ENCODE measurements around the gene SPOCK1.

DNA sequence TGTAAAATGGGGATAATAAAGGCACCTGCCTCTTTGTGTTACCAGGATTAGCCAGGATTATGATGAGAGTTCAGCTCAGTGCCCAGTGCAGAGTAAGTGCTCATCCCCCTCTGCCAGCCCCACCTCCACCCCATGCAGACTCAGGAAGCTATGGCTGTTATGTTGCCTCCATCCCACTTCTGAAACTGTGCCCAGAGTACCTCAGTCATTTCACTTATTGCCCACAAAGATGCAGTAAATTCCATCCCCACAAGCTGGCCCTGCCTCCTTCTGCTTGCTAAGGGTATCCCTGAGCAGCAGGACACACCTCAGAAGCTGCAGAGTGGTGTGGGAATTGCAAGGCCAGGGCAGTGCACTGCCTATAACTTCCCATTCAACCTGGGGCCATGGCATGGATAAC lies 415.1 kb downstream of the SPOCK1 start:
- TF ChIP-seq, protein P1, sequence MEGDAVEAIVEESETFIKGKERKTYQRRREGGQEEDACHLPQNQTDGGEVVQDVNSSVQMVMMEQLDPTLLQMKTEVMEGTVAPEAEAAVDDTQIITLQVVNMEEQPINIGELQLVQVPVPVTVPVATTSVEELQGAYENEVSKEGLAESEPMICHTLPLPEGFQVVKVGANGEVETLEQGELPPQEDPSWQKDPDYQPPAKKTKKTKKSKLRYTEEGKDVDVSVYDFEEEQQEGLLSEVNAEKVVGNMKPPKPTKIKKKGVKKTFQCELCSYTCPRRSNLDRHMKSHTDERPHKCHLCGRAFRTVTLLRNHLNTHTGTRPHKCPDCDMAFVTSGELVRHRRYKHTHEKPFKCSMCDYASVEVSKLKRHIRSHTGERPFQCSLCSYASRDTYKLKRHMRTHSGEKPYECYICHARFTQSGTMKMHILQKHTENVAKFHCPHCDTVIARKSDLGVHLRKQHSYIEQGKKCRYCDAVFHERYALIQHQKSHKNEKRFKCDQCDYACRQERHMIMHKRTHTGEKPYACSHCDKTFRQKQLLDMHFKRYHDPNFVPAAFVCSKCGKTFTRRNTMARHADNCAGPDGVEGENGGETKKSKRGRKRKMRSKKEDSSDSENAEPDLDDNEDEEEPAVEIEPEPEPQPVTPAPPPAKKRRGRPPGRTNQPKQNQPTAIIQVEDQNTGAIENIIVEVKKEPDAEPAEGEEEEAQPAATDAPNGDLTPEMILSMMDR (IDR thresholded peaks at IDR 0.05 in 8 of 11, conservative IDR thresholded peaks at IDR 0.05 in 3 of 11) = no peak
- TF ChIP-seq POLR2A (IDR thresholded peaks at IDR 0.05) = no peak
